Measurements from ENCODE around the gene STAMBP.
"Not testable (repeated sequence)": the region's sequence is repeated elsewhere in the genome, so short reads cannot be mapped to it uniquely, and the experiment has no call there.

STAMBP gene

DNA sequence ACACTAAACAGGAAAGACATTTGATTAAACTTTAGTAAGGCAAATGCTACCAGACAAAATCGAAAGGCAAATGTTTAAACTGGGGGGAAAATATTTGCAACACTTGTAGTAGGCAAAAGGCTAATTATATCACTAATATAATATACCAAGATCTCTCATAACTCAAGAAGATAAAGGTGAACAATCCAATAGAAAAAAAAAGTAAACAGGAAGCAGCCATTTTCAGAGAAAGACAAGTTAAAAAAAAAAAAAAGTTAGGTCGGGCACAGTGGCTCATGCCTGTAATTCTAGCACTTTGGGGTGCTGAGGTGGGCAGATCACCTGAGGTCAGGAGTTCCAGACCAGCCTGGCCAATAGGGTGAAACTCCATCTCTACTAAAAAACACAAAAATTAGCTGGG, 59.6 kb downstream of the STAMBP start:
- no peak for DNase-seq

DNA sequence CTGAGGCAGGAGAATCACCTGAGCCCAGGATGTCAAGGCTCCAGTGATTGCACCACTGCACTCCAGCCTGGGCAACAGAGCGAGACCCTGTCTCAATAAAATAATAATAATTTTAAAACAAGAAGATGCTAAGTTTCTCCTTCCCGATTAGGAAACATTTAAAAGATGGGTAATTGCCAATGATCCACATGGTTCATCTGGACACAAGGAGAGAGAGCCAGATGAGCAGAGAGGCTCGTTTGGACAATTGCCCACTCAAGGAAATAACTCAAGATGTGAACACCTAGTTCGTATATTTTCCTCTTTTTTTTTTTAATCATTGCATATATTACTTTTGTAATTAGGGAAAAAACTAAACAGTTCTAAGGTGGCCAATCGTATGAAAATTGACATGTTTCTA, 60.4 kb downstream of the STAMBP start:
- no peak for DNase-seq

DNA sequence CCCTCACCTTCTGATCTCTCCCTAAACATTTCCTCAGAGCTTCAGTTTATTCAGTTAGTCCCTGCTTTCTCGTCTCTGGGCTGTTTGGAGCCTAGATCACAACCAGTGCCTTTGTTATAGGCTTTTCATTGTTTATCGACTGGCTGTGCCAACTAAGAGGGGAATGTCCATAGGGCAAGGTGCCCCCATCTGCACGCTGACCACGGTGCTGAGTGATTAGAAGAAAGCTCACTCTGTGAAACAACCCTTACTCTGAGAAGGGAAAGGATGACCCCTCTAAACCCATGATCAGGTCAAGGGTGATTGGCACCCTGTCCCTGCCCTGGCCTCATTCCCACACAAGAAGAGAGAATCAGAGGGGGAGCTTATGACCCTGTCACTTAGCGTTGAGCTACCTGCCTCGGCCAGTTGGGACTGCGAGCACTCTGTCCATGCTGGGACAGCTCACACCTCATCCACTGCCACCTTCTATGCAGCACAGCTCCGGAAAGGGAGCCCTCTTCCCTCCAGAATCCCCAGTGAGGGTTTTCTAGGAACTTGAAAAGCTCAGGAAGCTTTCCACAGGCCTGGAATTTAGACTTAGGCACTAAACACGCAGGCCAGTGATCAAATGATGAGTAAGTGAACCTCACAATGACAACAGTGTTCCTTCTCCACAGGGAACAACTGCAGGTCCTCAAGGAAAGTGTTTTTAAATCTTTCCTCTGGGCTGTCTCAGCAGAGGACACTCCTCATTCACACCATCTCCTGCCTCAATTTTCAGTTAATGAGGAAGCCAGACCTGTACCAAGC, 61.7 kb downstream of the STAMBP start:
- DNase-seq = no peak

DNA sequence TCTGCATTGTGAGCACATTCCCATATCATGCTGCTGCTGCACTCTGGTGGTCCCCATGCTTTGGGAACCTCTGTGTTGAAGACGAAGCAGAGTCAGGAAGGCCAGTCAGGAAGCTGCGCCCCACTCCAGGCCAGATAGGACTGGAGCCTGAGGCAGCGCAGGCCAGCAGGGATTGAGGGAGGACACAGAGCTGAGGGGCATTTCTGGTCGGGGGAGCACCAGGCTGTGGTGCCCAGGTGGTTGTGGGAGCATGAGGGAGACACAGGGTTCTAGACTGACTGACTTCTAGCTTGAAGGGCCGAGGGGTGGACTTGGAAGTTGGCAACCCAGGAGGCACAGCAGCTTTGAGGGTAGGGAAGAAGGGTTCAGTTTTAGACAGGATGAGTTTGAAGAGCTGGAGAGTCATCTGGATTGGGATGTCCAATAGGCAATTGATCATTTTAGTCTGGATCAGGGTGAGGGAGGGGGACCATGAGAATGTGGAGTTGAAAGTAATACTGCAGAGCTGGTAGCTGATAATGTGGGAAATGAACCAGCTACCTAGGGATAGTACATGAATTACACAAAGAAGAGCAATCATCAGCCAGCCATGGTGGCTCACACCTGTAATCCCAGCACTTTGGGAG, 62.6 kb downstream of the STAMBP start:
- no peak for DNase-seq

DNA sequence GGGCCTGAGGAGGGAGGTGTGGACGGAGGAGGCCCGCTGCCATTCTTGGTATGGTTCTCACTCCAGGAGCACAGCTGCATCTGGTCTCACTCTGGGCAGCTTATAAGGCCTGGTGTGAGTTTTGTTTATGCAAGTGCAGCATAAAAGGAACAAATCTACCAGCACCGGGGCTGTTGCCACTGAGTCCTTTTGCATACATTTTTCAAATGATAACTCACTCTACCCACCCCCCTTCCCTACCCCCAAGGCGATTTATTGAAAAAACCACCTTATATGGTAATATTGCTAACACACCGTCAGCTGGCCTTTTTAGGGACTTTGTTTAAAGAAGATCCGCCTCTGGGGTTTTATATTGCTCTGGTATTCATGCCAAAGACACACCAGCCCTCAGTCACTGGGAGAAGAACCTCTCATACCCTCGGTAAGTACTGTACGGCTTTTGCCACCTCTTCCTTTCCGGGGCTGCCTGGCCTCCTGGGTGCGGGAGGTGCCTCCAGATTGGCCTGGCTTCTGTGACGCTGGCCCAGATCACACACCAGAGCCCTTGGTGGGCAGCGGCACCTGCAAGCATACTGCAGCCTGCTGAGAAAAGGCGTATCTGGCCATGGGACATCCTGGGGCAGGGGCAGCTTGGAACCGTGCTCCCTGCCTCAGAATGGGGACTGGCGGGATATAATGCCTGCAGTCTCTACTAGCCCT, 64.0 kb downstream of the STAMBP start, which contains the start of gene ACTG2:
ACTG2 (plus strand) TSS at position 378 of the 699 bp plus-strand sequence. CDS start 8,304 bp downstream, outside the sequence.
- no peak for DNase-seq

DNA sequence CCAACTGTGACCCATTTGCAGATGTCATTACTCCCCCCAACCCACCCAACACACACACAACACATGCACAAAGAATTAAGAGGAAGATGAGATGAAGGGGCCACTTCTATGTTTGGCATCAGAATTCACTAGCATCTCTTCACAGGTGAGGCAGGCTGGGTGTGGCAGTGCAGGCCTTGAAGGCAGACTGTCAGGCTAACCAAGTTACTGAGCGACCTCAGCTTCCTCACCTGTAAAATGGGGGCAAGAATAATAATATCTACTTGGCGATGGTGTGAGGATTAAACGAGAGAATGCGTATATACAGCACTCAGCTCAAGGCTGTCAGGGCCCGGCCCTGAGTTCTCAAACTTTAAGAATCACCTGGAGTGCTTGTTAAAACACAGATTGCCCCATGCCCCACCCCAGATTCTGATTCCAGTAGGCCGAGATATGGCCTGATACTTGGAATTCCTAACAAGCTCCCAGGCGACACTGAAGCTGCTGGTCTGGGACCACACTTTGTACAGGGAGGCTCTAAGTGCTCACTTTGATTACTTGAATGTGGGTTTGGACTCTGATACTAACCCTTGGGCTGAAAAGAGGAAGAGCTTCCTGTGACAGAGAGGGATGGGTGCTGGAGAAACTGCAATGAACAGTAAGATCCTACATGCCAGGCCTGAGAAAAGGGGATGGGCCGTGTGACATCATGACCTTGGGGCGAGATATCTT, 65.2 kb downstream of the STAMBP start:
- no peak for DNase-seq

DNA sequence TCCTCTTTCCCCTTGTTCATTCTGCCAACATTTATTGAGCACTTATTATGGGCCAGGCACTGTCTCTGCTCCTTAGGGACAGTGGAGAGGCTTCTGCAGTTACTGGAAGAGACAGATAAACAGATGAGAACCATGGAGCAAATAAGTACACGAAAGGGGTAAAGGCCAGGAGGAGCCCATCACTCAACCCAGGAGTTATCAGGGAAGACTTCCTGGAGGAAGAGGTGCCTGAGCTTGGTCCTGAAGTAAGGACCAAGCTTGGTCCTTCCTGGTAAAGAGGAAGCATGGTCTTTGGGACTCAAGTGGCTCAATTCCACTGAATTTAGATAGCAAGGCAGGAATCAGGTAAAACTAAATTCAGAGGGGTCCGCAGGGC, 65.7 kb downstream of the STAMBP start:
- no peak for DNase-seq

DNA sequence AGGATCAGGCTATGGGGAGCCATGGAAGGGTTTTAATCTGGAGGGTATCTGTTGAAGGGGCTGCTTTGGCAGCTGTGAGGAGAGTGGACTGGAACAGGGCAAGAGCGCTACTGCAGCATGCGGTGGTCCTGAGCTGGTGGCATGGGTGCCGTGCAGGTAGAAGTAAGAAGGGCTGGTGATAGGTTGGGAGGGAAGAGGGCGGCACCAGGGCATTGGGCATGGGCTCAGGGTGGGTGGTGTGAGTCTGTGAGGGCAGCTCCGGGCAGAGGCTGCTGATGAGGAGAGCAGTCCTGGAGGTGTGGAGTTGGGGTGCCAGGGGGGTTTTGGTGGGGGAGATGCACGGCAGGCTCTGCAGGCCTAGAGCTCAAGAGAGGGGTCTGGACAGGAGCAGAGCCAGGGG, 66.1 kb downstream of the STAMBP start:
- no peak for DNase-seq

DNA sequence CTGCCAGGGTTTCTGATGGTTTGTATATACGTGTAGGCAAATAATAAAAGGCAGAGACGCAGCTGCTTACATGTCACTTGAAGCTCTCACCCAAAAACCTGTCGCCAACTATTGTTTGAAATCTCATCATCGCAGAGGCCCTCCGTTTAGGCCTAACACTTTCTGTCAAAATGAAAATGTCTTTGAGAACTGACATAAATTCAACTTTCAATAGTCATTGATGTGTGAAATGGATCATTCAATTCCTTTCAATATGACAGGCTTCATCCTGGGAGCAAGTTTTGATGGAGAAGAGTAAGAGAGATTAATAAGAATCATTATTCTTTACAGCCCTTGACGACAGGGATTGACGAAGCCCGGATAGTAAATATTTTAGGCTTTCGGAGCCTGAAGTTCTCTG, 66.7 kb downstream of the STAMBP start:
- no peak for DNase-seq

DNA sequence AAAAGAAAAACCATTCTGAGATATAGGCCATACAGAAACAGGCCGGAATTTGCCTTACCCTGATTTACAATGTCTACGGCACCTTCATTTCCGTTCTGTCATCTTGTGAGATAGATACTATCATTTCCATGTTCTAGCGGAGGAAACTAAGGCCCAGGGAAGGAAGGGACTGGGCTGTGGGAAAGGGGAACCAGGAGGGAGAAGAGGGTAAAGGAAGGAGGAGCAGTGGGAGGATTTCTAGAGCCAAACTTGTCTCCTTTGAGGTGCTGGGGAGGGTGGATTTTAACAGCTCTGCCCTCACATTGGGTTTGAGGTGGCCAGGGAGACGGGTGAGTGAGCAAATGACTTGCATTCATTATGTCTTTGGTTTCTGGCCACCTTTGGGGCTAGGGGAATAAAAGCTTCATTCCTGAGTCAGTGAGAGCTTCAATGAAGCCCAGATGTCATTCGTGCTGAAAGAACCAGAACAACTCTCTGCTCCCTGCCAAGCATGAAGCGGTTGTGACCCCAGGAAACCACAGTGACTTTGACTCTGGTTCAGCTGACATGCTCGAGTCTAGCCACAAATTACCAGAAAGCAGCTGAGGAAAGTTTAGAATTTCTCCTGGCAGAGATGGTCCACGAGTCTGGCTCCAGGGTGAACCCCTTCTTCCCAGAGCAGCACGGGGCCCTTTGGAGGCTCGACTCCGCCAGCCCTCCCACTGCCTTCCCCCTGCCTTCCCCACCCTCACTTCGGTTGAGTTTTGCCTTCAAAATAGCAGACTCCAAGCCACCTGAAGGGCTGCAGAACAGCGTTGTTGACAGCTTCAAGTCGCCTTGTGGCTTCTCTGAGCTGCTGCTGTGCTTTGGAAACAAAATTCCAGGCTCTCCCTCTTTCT, 67.8 kb downstream of the STAMBP start:
- DNase-seq = peak; percentile 62

DNA sequence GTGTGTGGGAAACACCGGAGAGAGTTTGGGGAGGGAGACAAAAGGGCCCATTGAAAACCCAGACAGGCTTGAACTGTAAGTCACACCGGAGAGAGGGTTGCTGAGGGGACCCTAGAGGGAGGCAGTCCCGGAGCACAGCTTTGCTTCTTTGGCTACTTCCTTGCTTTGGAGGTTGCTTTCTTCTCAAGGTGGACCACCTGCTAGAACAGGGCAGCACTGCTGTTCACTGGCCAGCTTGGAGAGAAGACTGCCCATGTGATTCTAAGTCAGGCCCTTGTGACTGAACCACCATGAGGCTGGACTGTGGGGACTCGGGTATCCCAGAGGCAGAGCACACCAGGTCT, 68.5 kb downstream of the STAMBP start:
- no peak for DNase-seq

DNA sequence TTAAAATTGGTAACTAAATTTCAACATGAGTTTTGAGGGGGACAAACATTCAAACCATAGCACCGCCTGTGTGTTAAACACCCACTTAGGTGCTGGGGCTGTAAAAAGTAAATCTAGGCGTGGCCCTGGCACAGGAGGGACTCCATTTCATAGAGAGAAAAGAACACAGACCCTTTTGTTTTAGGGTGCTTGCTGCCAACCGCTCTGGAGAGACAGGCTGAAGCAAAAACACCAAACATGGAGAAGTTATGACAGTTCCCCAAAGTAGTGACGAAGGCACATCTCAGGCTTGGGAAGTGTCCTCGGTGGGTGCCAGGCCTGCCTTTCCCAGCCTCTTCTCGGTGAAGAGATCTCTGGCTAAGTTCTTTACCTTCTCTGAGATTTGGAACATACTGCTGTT, 69.2 kb downstream of the STAMBP start:
- no peak for DNase-seq

DNA sequence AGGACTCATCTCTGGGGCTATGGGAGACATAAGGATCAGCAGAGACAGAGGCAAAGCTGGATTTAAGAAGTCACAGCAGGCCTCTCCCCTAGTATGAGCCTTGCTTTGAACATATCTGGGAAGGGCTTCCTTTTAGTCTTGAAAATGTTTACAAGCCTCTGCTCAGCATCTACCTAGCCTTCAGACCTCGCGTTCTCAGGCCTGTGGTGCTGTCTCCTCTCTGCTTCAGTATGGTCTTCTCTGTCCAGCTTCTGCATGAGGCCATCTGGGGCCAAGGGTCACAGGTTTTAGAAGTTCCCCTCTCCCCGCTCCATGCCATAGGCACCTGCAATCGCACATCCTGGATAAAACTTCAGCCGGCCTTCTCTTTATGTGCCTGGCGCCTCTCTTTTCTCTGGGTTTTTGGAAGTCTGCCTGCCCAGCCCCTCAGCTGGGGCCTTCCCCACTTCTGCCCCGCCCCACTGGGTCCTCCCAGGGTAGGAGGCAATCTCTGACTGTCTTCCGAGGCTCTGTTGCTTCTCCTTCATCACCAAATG, 71.1 kb downstream of the STAMBP start:
- DNase-seq = no peak

DNA sequence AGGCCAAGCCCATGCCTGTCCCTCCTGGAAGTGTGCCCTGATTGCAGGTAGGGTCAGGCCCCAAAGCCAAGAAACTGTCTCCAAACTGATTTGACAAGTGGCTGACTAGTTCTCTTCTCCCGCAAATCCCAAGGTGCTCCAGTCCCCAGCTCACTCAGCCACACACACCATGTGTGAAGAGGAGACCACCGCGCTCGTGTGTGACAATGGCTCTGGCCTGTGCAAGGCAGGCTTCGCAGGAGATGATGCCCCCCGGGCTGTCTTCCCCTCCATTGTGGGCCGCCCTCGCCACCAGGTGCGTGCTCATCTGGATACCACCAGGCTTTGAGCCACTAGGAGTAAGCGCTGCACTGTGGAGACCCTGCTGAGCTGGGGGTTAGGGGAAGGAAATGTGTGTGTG, 72.4 kb downstream of the STAMBP start:
- DNase-seq = no peak

DNA sequence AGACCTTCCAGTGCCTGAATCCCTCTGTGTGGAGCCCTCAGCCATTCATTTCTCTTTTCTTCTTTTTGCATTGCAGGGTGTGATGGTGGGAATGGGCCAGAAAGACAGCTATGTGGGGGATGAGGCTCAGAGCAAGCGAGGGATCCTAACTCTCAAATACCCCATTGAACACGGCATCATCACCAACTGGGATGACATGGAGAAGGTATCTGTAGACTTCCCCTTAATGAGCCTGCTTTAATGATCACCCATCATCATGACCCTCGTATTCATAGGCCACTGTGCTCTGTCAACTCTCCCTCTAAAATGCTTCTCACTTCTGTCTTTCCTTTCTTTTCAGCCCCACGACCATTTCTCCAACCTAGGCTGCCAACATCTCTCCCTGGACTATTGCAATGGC, 73.5 kb downstream of the STAMBP start:
- no peak for DNase-seq

DNA sequence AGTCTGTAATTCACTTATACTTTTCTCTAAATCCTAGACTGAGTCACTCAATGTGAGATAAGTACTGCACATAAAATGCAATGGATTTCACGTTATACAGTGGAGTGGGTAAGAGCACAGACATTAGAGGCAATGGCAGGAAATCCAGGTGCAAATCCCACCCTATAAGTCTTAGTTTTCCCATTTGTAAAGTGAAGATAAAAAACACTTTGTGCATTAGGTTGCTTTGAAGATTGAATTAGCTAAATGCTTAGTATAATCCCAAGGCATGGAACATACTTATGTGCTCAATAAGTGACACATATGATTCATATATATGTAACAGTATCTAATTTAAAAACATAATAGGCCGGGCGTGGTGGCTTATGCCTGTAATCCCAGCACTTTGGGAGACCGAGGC, 74.6 kb downstream of the STAMBP start:
- no peak for DNase-seq

DNA sequence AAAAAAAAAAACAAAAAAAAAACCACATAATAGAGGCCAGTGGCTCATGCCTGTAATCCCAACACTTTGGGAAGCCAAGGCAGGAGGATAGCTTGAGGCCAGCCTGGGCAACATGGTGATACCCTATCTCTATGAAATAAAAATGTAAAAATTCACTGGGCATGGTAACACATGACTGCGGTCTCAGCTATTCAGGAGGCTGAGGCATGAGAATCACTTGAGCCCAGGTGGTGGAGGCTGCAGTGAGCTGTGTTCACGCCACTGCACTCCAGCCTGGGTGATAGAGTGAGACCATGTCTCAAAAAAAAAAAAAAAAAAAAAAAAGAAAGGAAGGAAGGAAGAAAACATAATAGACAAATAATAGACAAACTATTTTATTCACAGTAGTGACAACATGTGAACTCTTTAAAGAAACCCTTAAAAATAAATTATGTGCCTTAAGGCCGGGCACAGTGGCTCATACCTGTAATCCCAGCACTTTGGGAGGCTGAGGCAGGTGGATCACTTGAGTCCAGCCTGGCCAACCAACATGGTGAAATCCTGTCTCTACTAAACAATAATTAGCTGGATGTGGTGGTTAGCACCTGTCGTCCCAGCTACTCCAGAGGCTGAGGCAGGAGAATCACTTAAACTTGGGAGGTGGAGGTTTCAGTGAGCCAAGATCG, 75.3 kb downstream of the STAMBP start:
- DNase-seq = not testable (repeated sequence)

DNA sequence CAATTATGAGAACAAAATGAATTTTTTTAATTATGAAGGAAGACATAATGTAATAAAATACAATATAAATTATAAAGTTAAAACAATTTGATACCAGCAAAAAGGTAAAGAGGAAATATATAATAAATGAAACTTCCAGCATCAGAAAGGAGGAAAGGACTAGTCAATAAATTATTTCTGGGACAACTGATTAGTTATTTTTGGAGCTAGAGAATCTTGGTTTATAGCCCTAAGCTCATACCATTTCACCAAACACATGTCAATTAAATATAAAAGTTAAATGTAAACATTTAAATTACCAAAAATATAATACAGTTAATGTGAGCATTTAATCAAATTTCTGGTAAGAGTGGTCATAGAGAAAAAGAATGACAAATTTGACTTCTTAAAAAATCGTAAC, 76.2 kb downstream of the STAMBP start:
- DNase-seq = no peak

DNA sequence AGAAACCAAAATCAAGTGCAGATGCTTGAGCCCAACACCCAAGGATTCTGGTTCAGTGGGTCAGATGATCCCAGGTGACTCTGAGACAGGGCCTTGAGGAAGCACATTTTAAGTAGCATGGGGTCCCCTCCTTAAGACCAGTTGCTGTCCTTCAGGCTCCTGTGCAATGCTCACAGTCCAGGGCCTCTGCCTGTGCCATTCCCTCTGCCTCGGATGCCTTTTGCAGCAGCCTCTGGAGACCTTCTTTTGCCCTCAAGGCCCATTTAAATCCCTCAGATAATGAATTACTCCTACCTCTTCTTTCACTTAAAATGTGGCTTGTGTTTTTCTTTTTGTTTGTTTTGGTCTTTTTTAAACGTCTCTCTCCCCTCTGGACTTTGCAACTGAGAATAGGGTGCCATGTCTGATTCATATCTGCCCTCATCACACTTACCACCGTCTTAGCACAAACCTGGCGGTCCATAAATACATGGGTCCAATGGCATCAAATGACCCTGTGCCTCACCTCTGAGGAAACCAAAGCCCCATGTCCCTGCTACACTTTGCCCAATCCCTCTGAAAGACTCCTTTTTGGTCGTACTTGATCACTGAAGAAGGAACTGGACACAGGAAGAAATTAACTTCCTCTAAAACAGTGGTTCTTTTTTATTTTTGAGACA, 78.2 kb downstream of the STAMBP start:
- DNase-seq = no peak

DNA sequence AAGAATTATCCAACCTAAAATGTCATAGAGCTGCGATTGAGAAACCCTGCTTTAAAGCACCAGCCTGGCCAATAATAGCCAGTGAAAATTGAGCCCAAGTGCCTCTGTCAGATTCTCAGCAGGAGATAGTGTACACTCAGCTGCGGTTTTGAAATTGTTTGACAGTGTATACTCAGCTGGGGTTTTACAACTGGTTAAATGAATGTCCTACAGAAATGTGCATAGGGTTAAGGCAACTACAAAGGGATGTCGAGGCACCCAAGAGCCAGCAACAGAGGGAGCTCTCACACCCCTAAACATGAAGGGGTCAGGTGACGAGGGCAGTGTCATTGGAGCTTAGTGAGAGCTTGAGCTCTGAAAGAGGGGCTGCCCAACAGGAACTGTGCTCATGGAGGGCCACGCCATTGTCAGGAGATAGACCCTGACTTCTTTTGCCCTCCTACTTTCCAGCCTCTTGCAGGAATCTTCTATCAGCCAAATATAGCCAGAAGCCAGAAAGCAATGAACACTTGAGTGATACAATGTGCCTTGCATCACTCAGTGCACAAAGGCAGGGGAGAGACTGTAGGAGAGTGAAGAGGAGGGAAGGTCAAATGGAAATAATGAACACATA, 79.2 kb downstream of the STAMBP start:
- no peak for DNase-seq

All from left hindlimb (tissue), 1 donor.